ENCODE results near the gene UBE2I. TPM values are rescaled to one million over a fixed set of nuclear protein-coding genes. Genes with fewer than 3 reads are reported as not detected.

Gene UBE2I
- total RNA-seq, 1 experiment from 2014 or later: 71.3 TPM

- Histone ChIP-seq H3K9ac (ENCODE audit: low read length) (no peak overlapping the region), H3K36me3 (ENCODE audit: low read depth, low read length) (peaks cover 2% of the 10 kb centered on the region; the same call in 1 of the 2 replicates), H3K4me2 (ENCODE audit: low read length) (no peak overlapping the region), H3K9me3 (ENCODE audit: low read length) (no peaks in the 10 kb centered on the region), H3K79me2 (ENCODE audit: low read length) (peaks cover 83% of the 10 kb centered on the region), H3K27me3 (ENCODE audit: low read length) (no peaks in the 10 kb centered on the region), H3F3A (ENCODE audit: low read length, unreplicated experiment) (no peaks in the 10 kb centered on the region), H3K4me3 (ENCODE audit: low read length) (no peak overlapping the region), H4K20me1 (ENCODE audit: low read length) (no peaks in the 10 kb centered on the region), H3K4me1 (ENCODE audit: insufficient read depth, low read length) (peaks cover 9% of the 10 kb centered on the region; the same call in 1 of the 2 replicates), H2AFZ (ENCODE audit: low read length) (no peak overlapping the region), H3K27ac (ENCODE audit: low read length) (no peak overlapping the region), H3K9me2 (replicated peaks; ENCODE audit: low read length) (no peaks in the 10 kb centered on the region)
- BruUV-seq (replicated peaks): no TSS peak
- ChIA-PET POLR2A (ENCODE audit: unreplicated experiment) (interaction anchor here (0.5 kb wide), 1 partner anchor 13 kb away, joined by 15 read pairs; no protein-coding TSS in a partner anchor), CTCF (no interaction called here)
- no peak for DNase-seq
- no peak for ATAC-seq
- TF ChIP-seq EZH2 (IDR thresholded peaks at IDR 0.05; ENCODE audit: low read length, unreplicated experiment) (no peak), EZH2phosphoT487 (IDR thresholded peaks at IDR 0.05; ENCODE audit: borderline replicate concordance, low read length) (no peak)
- TF ChIP-seq, protein P1, sequence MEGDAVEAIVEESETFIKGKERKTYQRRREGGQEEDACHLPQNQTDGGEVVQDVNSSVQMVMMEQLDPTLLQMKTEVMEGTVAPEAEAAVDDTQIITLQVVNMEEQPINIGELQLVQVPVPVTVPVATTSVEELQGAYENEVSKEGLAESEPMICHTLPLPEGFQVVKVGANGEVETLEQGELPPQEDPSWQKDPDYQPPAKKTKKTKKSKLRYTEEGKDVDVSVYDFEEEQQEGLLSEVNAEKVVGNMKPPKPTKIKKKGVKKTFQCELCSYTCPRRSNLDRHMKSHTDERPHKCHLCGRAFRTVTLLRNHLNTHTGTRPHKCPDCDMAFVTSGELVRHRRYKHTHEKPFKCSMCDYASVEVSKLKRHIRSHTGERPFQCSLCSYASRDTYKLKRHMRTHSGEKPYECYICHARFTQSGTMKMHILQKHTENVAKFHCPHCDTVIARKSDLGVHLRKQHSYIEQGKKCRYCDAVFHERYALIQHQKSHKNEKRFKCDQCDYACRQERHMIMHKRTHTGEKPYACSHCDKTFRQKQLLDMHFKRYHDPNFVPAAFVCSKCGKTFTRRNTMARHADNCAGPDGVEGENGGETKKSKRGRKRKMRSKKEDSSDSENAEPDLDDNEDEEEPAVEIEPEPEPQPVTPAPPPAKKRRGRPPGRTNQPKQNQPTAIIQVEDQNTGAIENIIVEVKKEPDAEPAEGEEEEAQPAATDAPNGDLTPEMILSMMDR (conservative IDR thresholded peaks at IDR 0.05; ENCODE audit: low read depth, low read length): no peak
- intact Hi-C loops (cut with micrococcal nuclease): no loop called here
These were observed 46.2 kb downstream of the UBE2I start for GRCh38 chr16:1355591-1355990.

GRCh38 chr16:1356061-1356900, 46.8 kb downstream of the UBE2I start:
- no peak for DNase-seq
- H3K36me3 ChIP-seq (ENCODE audit: low read depth, low read length): peaks cover 2% of the 10 kb centered on the region; the same call in 1 of the 2 replicates

More at GRCh38 chr16:1356061-1356900, 46.8 kb downstream of the UBE2I start:
- H3K4me3 ChIP-seq (ENCODE audit: low read length): no peak overlapping the region
- CTCF ChIA-PET: no interaction called here
- H3F3A ChIP-seq (ENCODE audit: low read length, unreplicated experiment): no peaks in the 10 kb centered on the region
- ATAC-seq: no peak; the same call in 1 of the 2 replicates
- TF ChIP-seq EZH2 (IDR thresholded peaks at IDR 0.05; ENCODE audit: low read length, unreplicated experiment): no peak
- no peak for TF ChIP-seq EZH2phosphoT487 (IDR thresholded peaks at IDR 0.05; ENCODE audit: borderline replicate concordance, low read length)
- TF ChIP-seq, protein P1 (conservative IDR thresholded peaks at IDR 0.05; ENCODE audit: low read depth, low read length): no peak
- intact Hi-C loops (cut with micrococcal nuclease): no loop called here
- no peak overlapping the region for H3K9ac ChIP-seq (ENCODE audit: low read length)
- H3K9me2 ChIP-seq (replicated peaks; ENCODE audit: low read length): no peaks in the 10 kb centered on the region
- BruUV-seq (replicated peaks): no TSS peak
- H4K20me1 ChIP-seq (ENCODE audit: low read length): no peaks in the 10 kb centered on the region
- H3K27ac ChIP-seq (ENCODE audit: low read length): no peak overlapping the region
- H3K4me2 ChIP-seq (ENCODE audit: low read length): no peak overlapping the region
- no peaks in the 10 kb centered on the region for H3K27me3 ChIP-seq (ENCODE audit: low read length)
- H3K4me1 ChIP-seq (ENCODE audit: insufficient read depth, low read length): peaks cover 9% of the 10 kb centered on the region; the same call in 1 of the 2 replicates
- POLR2A ChIA-PET (ENCODE audit: unreplicated experiment): no interaction called here
- no peaks in the 10 kb centered on the region for H3K9me3 ChIP-seq (ENCODE audit: low read length)
- H3K79me2 ChIP-seq (ENCODE audit: low read length): peaks cover 82% of the 10 kb centered on the region
- no peak overlapping the region for H2AFZ ChIP-seq (ENCODE audit: low read length)

All from PC-3 (cell line).